ENCODE data around the gene OR4F6. TPM values are rescaled to one million over a fixed set of nuclear protein-coding genes. Genes with fewer than 3 reads are reported as not detected.

The OR4F6 gene
- total RNA-seq, 2 donors from 2014 or later = not detected

- Mint-ChIP-seq H3K27ac (no peak within 1 kb of the TSS), H3K27me3 (peaks cover 18 to 51% of the 10 kb centered on the region in 2 donors)
- no peak for ATAC-seq
Observed at GRCh38 chr15:101811902-101812301, 8.6 kb downstream of the OR4F6 start, which contains the start of gene OR4F15. Gene OR4F15 (plus strand): TSS chr15:101812202. CDS start chr15:101818187, 5,985 bp downstream.

DNA sequence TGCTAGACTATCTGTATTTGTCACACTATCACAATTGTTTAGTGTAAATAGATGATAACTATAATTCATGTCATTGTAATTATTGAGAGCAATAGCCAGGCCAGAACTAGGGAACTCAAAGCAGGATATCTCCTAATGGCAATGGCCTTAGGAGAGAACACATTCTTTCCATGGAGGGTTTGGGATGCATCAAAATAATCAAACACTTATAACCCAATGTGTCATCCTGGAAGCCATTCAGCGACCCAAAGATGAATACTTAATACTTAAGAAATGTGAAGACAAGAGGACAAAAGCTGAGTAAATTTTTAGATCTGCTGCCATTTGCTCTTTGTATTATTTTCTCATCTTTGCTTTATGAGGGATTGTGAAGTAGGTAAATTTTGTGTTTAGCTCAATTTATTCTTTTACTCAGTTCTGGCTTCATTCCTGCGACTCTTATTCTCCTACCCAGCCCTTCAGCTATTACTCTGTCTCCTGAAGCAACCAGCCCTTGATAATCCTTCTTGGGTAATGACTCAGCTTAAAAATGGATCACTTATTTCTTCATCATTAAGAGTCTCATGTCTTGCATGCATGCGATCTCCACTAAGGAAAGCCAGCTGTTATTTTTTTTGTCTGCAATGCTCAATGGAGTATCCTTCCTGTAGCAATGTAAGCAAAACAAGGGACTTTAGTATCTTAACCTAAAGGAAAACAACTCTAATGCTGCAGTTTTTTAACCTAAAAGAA lies 10.7 kb downstream of the OR4F6 start:
- H3K27me3 Mint-ChIP-seq = peaks cover 28 to 70% of the 10 kb centered on the region in 2 donors
- no peak for ATAC-seq
- H3K4me3 Mint-ChIP-seq = no peak overlapping the region
- H3K9me3 Mint-ChIP-seq = no peaks in the 10 kb centered on the region
- H3K27ac Mint-ChIP-seq = no peak overlapping the region
- H3K36me3 Mint-ChIP-seq = no peaks in the 10 kb centered on the region
- no peaks in the 10 kb centered on the region for H3K4me1 Mint-ChIP-seq (ENCODE audit: low read depth in 2 of 2)
- DNase-seq (ENCODE audit: low spot score) = no peak

More at GRCh38 chr15:101811902-101812301, 8.6 kb downstream of the OR4F6 start, which contains the start of gene OR4F15:
- DNase-seq (ENCODE audit: low spot score) = no peak
- Mint-ChIP-seq H3K9me3 (no peaks in the 10 kb centered on the region), H3K4me3 (no peak within 1 kb of the TSS), H3K4me1 (ENCODE audit: low read depth in 2 of 2) (no peaks in the 10 kb centered on the region), H3K36me3 (no peaks in the 10 kb centered on the region)

DNA sequence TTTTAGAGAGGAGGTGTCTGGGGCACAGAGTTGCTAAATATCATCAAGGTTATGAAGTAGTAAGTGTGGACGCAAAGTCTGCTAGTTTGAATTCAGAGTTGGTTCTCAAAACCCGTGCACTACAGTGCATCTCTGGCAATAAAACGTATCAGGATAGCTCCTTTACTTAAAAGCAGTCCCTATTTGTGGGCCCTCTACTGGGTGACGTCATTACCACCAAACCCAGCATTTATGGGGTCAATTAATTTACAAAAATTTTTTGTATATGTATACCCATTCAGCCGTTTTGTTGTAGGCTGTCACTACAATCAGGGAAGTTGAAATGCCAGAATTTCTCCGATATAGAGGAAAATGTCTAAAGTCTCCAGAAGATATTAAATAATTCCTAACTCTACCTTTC lies 17.5 kb downstream of the OR4F6 start:
- Mint-ChIP-seq H3K27me3 (peaks cover 34 to 64% of the 10 kb centered on the region in 2 donors), H3K4me3 (no peak overlapping the region), H3K9me3 (no peaks in the 10 kb centered on the region), H3K36me3 (no peaks in the 10 kb centered on the region), H3K27ac (no peak overlapping the region), H3K4me1 (ENCODE audit: low read depth in 2 of 2) (no peaks in the 10 kb centered on the region)
- no peak for DNase-seq (ENCODE audit: low spot score)
- ATAC-seq = no peak

DNA sequence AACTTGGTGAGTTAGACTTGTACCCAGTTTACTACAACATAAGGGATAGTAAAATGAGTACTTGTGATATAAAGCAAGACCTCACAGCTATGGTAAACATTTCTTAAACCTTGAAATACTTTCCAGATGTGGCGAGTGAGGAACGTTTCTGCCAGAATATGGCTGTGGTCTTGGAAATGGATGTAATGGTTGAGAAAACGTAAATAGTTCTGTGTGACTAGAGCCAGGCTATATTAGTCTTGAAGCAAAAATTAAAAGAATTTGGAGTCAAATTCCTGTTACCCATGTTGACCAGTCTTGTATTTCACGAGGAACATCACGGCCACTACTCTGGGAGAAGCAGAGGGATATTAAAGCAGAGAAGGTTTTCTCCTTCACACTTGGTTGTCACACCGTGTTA lies 23.9 kb downstream of the OR4F6 start:
- peaks cover 39 to 73% of the 10 kb centered on the region in 2 donors for H3K27me3 Mint-ChIP-seq
- no peaks in the 10 kb centered on the region for H3K4me1 Mint-ChIP-seq (ENCODE audit: low read depth in 2 of 2)
- no peak overlapping the region for H3K4me3 Mint-ChIP-seq
- no peaks in the 10 kb centered on the region for H3K36me3 Mint-ChIP-seq
- ATAC-seq = no peak
- no peak overlapping the region for H3K27ac Mint-ChIP-seq
- DNase-seq (ENCODE audit: low spot score) = no peak
- H3K9me3 Mint-ChIP-seq = peaks cover 6% of the 10 kb centered on the region

- no peaks in the 10 kb centered on the region for H3K36me3 Mint-ChIP-seq
- no peak overlapping the region for H3K27ac Mint-ChIP-seq
- no peak for DNase-seq (ENCODE audit: low spot score)
- no peak for ATAC-seq
- peaks cover 8% of the 10 kb centered on the region for H3K9me3 Mint-ChIP-seq
- H3K27me3 Mint-ChIP-seq = peaks cover 32 to 62% of the 10 kb centered on the region in 2 donors
- H3K4me3 Mint-ChIP-seq = no peak overlapping the region
- H3K4me1 Mint-ChIP-seq (ENCODE audit: low read depth in 2 of 2) = no peaks in the 10 kb centered on the region
Observed at GRCh38 chr15:101828774-101829173, 25.5 kb downstream of the OR4F6 start.

DNA sequence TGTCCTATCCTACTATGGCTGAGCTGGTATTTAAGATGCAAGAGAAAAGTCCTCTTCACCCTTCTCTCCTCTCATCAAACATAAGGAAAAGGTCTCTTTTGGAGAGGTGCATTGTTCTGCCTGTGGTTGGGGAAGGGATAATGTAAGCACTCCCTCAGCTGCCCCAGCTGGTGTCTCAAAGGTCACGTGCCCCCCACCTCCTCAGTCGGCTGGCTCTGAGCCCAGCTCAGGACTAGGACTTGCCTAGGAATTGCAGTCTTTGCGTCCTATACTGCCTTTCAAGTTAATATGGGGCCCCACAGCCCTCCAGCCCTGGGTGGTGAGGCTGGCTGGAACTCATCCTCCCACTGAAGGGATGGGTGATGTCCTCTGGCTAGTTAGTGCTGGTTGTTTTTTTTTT lies 38.3 kb downstream of the OR4F6 start:
- H3K9me3 Mint-ChIP-seq = no peaks in the 10 kb centered on the region
- no peaks in the 10 kb centered on the region for H3K36me3 Mint-ChIP-seq
- DNase-seq (ENCODE audit: low spot score) (no peak), ATAC-seq (no peak)
- H3K4me3 Mint-ChIP-seq = no peak overlapping the region
- peaks cover 23 to 43% of the 10 kb centered on the region in 2 donors for H3K27me3 Mint-ChIP-seq
- no peaks in the 10 kb centered on the region for H3K4me1 Mint-ChIP-seq (ENCODE audit: low read depth in 2 of 2)
- H3K27ac Mint-ChIP-seq = no peak overlapping the region

GRCh38 chr15:101844916-101845315 lies 41.6 kb downstream of the OR4F6 start:
- Mint-ChIP-seq H3K36me3 (no peaks in the 10 kb centered on the region), H3K27ac (no peak overlapping the region), H3K4me1 (ENCODE audit: low read depth in 2 of 2) (no peaks in the 10 kb centered on the region), H3K9me3 (no peaks in the 10 kb centered on the region), H3K4me3 (no peak overlapping the region), H3K27me3 (peaks cover 34 to 48% of the 10 kb centered on the region in 2 donors)
- no peak for ATAC-seq
- DNase-seq (ENCODE audit: low spot score) = no peak

GRCh38 chr15:101852356-101852755 lies 49.0 kb downstream of the OR4F6 start:
- H3K27ac Mint-ChIP-seq = no peak overlapping the region
- ATAC-seq = no peak
- H3K27me3 Mint-ChIP-seq = peaks cover 29 to 51% of the 10 kb centered on the region in 2 donors
- no peaks in the 10 kb centered on the region for H3K9me3 Mint-ChIP-seq
- no peak overlapping the region for H3K4me3 Mint-ChIP-seq
- H3K4me1 Mint-ChIP-seq (ENCODE audit: low read depth in 2 of 2) = no peaks in the 10 kb centered on the region
- DNase-seq (ENCODE audit: low spot score) = no peak
- H3K36me3 Mint-ChIP-seq = no peaks in the 10 kb centered on the region

Other genes with a start within 250 kb of the OR4F6 start
- gene TM2D3, start 151.1 kb upstream of the OR4F6 start, total RNA-seq = 10 to 100 TPM; 48.0 to 49.6 TPM
- gene TARS3, start 79.0 kb upstream of the OR4F6 start, total RNA-seq = 10 to 100 TPM in 1 of 2 donors, 1 to 10 TPM in 1; 9.1 to 15.8 TPM
- gene OR4F15, start 8.7 kb downstream of the OR4F6 start, total RNA-seq = not detected